Sigmoid colon (tissue), 7 donors: ENCODE data around the gene IL3. TPM values are rescaled to one million over a fixed set of nuclear protein-coding genes. Genes with fewer than 3 reads are reported as not detected.

Source experiments
- DNase-seq: peaks from one replicate; pipeline ENCODE4 v3.0.0-alpha.2; 2019
- H3K27ac ChIP-seq, 4 donors: fragments of 200-600 bp; sonication (generic); one replicate each; pipeline ENCODE4 v1.5.1; 2016 to 2019; ENCODE audit warnings: mild to moderate bottlenecking in 1 of 4
- H3K27me3 ChIP-seq, 3 donors: fragments of 200-600 bp; sonication (generic); one replicate each; pipeline ENCODE4 v1.5.1; 2019; ENCODE audit warnings: mild to moderate bottlenecking in 1 of 3
- H3K36me3 ChIP-seq, 4 donors: fragments of 200-600 bp; sonication (generic); one replicate each; pipeline ENCODE4 v1.5.1; 2016 to 2019
- H3K4me1 ChIP-seq, 4 donors: fragments of 200-600 bp; sonication (generic); one replicate each; pipeline ENCODE4 v1.5.1; 2017 to 2019
- H3K4me3 ChIP-seq, 4 donors: fragments of 200-600 bp; sonication (generic); one replicate each; pipeline ENCODE4 v1.5.1; 2017 to 2019; ENCODE audit warnings: mild to moderate bottlenecking in 2 of 4, moderate library complexity in 1 of 4
- H3K9me3 ChIP-seq, 4 donors: fragments of 200-600 bp in 3 of 4; sonication (generic) in 3 of 4; one replicate each; pipeline versions ENCODE4 v1.5.1 to v1.6.1; 2013 to 2019
- CTCF ChIP-seq, 4 experiments: fragments of 450-650 bp in 3 of 4; fragments of 200-600 bp in 1 of 4; IDR thresholded peaks; one replicate each; pipeline ENCODE4 v1.5.1; 2016 to 2019; ENCODE audit warnings: antibody characterized with exemption in 4 of 4, mild to moderate bottlenecking in 3 of 4, moderate library complexity in 2 of 4
- EP300 ChIP-seq, 4 donors: sonication (generic); formaldehyde crosslinking; IDR thresholded peaks; one replicate each; pipeline ENCODE4 v1.6.1; 2017; ENCODE audit warnings: antibody characterized with exemption in 4 of 4
- POLR2A ChIP-seq, 2 donors: fragments of 450-650 bp; IDR thresholded peaks; one replicate each; pipeline ENCODE4 v1.6.1; 2016; ENCODE audit warnings: antibody characterized with exemption in 2 of 2, mild to moderate bottlenecking in 2 of 2, moderate library complexity in 2 of 2
- POLR2AphosphoS5 ChIP-seq, 4 donors: sonication (generic); formaldehyde crosslinking; IDR thresholded peaks; one replicate each; pipeline ENCODE4 v1.6.1; 2017; ENCODE audit warnings: antibody characterized with exemption in 4 of 4
- WGBS, 2 donors: extraction: QIAGEN DNeasy Blood & Tissue Kit; methylation state at CpG; one replicate each; pipeline ENCODE4 v1.1.7; 2013; 5-methylcytosine and 5-hydroxymethylcytosine counted together
- intact Hi-C: fragments of 100-400 bp; cut with DNase I; formaldehyde crosslinking; loops from one replicate; pipeline ENCODE4 v1.15.1; 2023
- polyA plus RNA-seq, 3 donors: library from polyadenylated mRNA; stranded (reverse); fragments of 200-250 nt; gene quantifications; one replicate each; pipeline ENCODE4 v1.2.3, GENCODE V29; 2013
- small RNA-seq, 3 donors: library from RNA; depleted of rRNA; stranded (forward); fragments of <200 nt; gene quantifications; one replicate each; pipeline ENCODE3, GENCODE V24; 2016
- total RNA-seq, 4 donors: library from RNA; depleted of rRNA; stranded (reverse); fragments of >200 nt; gene quantifications; one replicate each; pipeline ENCODE4 v1.1.0, GENCODE V29; 2016
- donor health status: healthy with polysubstance abuse.
- donor health status: Bipolar disorder and iron deficiency.
- donor health status: healthy.

Gene IL3
- total and polyA plus RNA-seq, 7 donors: not detected

DNA sequence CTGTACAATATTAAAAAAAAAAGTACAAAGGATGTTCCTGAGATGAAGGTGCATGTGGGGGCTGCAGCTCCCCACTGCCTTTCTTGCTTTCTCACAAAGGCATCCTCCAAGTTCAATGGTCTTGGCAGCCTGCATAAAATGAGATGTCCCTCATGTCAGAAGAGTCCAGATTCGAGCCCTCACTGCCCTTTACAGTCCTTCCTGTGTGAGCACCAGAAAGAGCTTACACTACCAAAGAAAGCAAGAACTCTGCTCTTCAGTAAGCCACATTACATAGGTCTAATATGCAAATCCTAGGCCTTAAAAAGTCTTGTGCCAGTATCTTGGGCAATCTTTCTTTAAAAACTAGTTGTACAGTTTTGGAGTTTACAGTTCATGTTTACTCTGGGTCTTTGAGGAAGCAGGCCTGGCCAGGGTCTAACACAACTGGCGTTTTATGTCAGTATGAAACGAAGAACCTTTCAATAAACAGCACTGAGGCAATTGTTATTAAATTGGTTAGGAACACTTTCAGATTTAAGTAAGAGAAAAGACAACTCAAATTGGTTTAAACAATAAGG, 49.1 kb downstream of the IL3 start:
- peaks cover 0 to 2% (median 0%) of the 10 kb centered on the region in 4 donors for H3K9me3 ChIP-seq
- H3K4me3 ChIP-seq: no peak overlapping the region
- H3K36me3 ChIP-seq: no peaks in the 10 kb centered on the region
- H3K27ac ChIP-seq: no peak overlapping the region
- DNase-seq: no peak
- no peak for TF ChIP-seq EP300 (IDR thresholded peaks at IDR 0.05)
- TF ChIP-seq POLR2AphosphoS5 (IDR thresholded peaks at IDR 0.05): no peak
- TF ChIP-seq POLR2A (IDR thresholded peaks at IDR 0.05): no peak
- no peak for TF ChIP-seq CTCF (IDR thresholded peaks at IDR 0.05)
- no peaks in the 10 kb centered on the region for H3K27me3 ChIP-seq
- no peaks in the 10 kb centered on the region for H3K4me1 ChIP-seq
- 24 to 55% methylated on average over 3 of the region's 3 CpGs for WGBS, 2 donors
- intact Hi-C loops: no loop called here

DNA sequence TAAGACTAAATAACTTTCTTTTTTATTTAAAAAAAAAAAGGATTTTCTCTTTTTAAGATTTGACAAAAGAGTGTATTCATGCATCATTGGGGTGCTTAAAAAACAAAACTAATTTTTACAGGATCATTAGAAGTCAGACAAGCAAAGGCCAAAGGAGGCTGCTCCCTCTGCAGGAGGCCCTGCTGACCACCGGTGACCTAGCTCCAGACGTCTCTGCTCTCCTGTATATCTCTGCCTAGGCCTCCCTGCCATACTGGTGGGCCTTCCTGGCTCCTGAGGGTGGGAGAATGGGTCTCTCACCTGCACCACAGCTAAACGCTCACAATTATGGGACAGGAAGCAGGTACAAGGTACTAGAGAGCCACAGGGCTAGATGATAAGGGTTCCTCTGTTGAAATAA, 49.7 kb downstream of the IL3 start:
- TF ChIP-seq POLR2AphosphoS5 (IDR thresholded peaks at IDR 0.05) (no peak), EP300 (IDR thresholded peaks at IDR 0.05) (no peak), POLR2A (IDR thresholded peaks at IDR 0.05) (no peak), CTCF (IDR thresholded peaks at IDR 0.05) (no peak)
- DNase-seq: no peak
- Histone ChIP-seq H3K4me1 (no peaks in the 10 kb centered on the region), H3K27me3 (no peaks in the 10 kb centered on the region), H3K27ac (no peak overlapping the region), H3K36me3 (no peaks in the 10 kb centered on the region), H3K4me3 (no peak overlapping the region), H3K9me3 (peaks cover 0 to 2% (median 0%) of the 10 kb centered on the region in 4 donors)
- intact Hi-C loops: no loop called here
- WGBS, 2 donors: 72 to 81% methylated on average over 3 of the region's 3 CpGs

- no peak for TF ChIP-seq CTCF (IDR thresholded peaks at IDR 0.05)
- no peak for TF ChIP-seq POLR2AphosphoS5 (IDR thresholded peaks at IDR 0.05)
- TF ChIP-seq POLR2A (IDR thresholded peaks at IDR 0.05): no peak
- no peak for TF ChIP-seq EP300 (IDR thresholded peaks at IDR 0.05)
- H3K36me3 ChIP-seq: no peaks in the 10 kb centered on the region
- no peaks in the 10 kb centered on the region for H3K27me3 ChIP-seq
- H3K4me3 ChIP-seq: no peak overlapping the region
- intact Hi-C loops: no loop called here
- H3K9me3 ChIP-seq: peaks cover 0 to 2% (median 0%) of the 10 kb centered on the region in 4 donors
- H3K4me1 ChIP-seq: no peaks in the 10 kb centered on the region
- no peak overlapping the region for H3K27ac ChIP-seq
- DNase-seq: no peak
Observed at GRCh38 chr5:132110930-132111329, 50.5 kb downstream of the IL3 start.

- no peak for TF ChIP-seq POLR2AphosphoS5 (IDR thresholded peaks at IDR 0.05)
- no peak for TF ChIP-seq POLR2A (IDR thresholded peaks at IDR 0.05)
- TF ChIP-seq CTCF (IDR thresholded peaks at IDR 0.05): no peak
- no peak for TF ChIP-seq EP300 (IDR thresholded peaks at IDR 0.05)
- H3K27me3 ChIP-seq: no peaks in the 10 kb centered on the region
- no peaks in the 10 kb centered on the region for H3K4me1 ChIP-seq
- WGBS, 2 donors: 92 to 95% methylated on average over 3 of the region's 3 CpGs
- peaks cover 0 to 2% (median 0%) of the 10 kb centered on the region in 4 donors for H3K9me3 ChIP-seq
- intact Hi-C loops: no loop called here
- no peak overlapping the region for H3K27ac ChIP-seq
- no peak for DNase-seq
- H3K4me3 ChIP-seq: no peak overlapping the region
- no peaks in the 10 kb centered on the region for H3K36me3 ChIP-seq
Observed at GRCh38 chr5:132112111-132112510, 51.7 kb downstream of the IL3 start.

Small RNA genes lying within 50 kb of the gene (small RNA-seq; reads per million reads assigned to genes)
- 0 reads per million in 3 donors for gene RF00285

Other genes with a start within 250 kb of the IL3 start
- gene MEIKIN, start 115.0 kb upstream of the IL3 start, total RNA-seq: not detected
- under 1 TPM in 1 of 3 donors, not detected in 2; 0.31 TPM for gene MEIKIN, start 115.0 kb upstream of the IL3 start, polyA plus RNA-seq
- gene ACSL6, start 49.0 kb upstream of the IL3 start, total RNA-seq: 1 to 10 TPM in 2 of 4 donors, under 1 TPM in 2; 0.16 to 2.2 (median 1.2) TPM
- 1 to 10 TPM in 1 of 3 donors, not detected in 2; 5.5 TPM for gene ACSL6, start 49.0 kb upstream of the IL3 start, polyA plus RNA-seq
- not detected for gene CSF2, start 13.1 kb downstream of the IL3 start, total RNA-seq
- gene CSF2, start 13.1 kb downstream of the IL3 start, polyA plus RNA-seq: 1 to 10 TPM in 1 of 3 donors, not detected in 2; 1.1 TPM
- gene P4HA2, start 167.2 kb downstream of the IL3 start, total RNA-seq: 10 to 100 TPM; 23.9 to 35.2 (median 28.9) TPM
- gene P4HA2, start 167.2 kb downstream of the IL3 start, polyA plus RNA-seq: 10 to 100 TPM in 2 of 3 donors, 1 to 10 TPM in 1; 4.2 to 24.8 (median 12.5) TPM
- gene PDLIM4, start 197.0 kb downstream of the IL3 start, total RNA-seq: 100 to 1,000 TPM in 2 of 4 donors, 10 to 100 TPM in 2; 38.2 to 133 (median 90.1) TPM
- gene PDLIM4, start 197.0 kb downstream of the IL3 start, polyA plus RNA-seq: 10 to 100 TPM in 2 of 3 donors, 1 to 10 TPM in 1; 2.1 to 16.5 (median 11.4) TPM
- gene SLC22A4, start 233.7 kb downstream of the IL3 start, total RNA-seq: 1 to 10 TPM in 2 of 4 donors, under 1 TPM in 2; 0.49 to 3.4 (median 0.95) TPM
- 1 to 10 TPM in 1 of 3 donors, under 1 TPM in 2; 0.58 to 1.2 (median 0.69) TPM for gene SLC22A4, start 233.7 kb downstream of the IL3 start, polyA plus RNA-seq